Measurements from ENCODE around the gene CXCL14. TPM values are rescaled to one million over a fixed set of nuclear protein-coding genes. Genes with fewer than 3 reads are reported as not detected.

CXCL14 gene
- total RNA-seq, 2 donors from 2014 or later, result 0.20 to 0.44 TPM

GRCh38 chr5:135596157-135596763 is 17.5 kb upstream of the CXCL14 start:
- Histone ChIP-seq H3K27ac (ENCODE audit: low read depth, low read length) (no peak overlapping the region), H3K27me3 (ENCODE audit: control insufficient read depth, insufficient read depth, low read length, poor library complexity, severe bottlenecking) (peaks cover 14% of the 10 kb centered on the region), H3K36me3 (ENCODE audit: control insufficient read depth, insufficient read depth, low read length) (no peaks in the 10 kb centered on the region), H3K9ac (ENCODE audit: extremely low read depth, low read length, poor library complexity, severe bottlenecking) (no peak overlapping the region), H3K9me3 (ENCODE audit: control insufficient read depth, low read length) (no peaks in the 10 kb centered on the region), H3K4me1 (ENCODE audit: control insufficient read depth, insufficient read depth, low read length) (no peaks in the 10 kb centered on the region), H3K4me3 (ENCODE audit: low read length) (no peak overlapping the region)
- Mint-ChIP-seq H3K27ac (no peak overlapping the region), H3K4me1 (no peaks in the 10 kb centered on the region), H3K27me3 (ENCODE audit: insufficient read depth) (peaks cover 44% of the 10 kb centered on the region), H3K9me3 (no peaks in the 10 kb centered on the region), H3K4me3 (no peak overlapping the region), H3K36me3 (ENCODE audit: low read depth) (no peaks in the 10 kb centered on the region)
- WGBS, 2 experiments (ENCODE audit: insufficient coverage in 1 of 2, insufficient read length in 1 of 2), result 95 to 97% methylated on average over 5 of the region's 5 CpGs
- DNase-seq, result no peak
- no peak for TF ChIP-seq CTCF (conservative IDR thresholded peaks at IDR 0.05)

GRCh38 chr5:135594416-135594960 is 15.7 kb upstream of the CXCL14 start:
- DNase-seq, result no peak
- H3K4me3 ChIP-seq (ENCODE audit: low read length), result no peak overlapping the region
- H3K27ac ChIP-seq (ENCODE audit: low read depth, low read length), result no peak overlapping the region
- no peak for TF ChIP-seq CTCF (conservative IDR thresholded peaks at IDR 0.05)
- H3K9ac ChIP-seq (ENCODE audit: extremely low read depth, low read length, poor library complexity, severe bottlenecking), result no peak overlapping the region
- peaks cover 12% of the 10 kb centered on the region for H3K27me3 ChIP-seq (ENCODE audit: control insufficient read depth, insufficient read depth, low read length, poor library complexity, severe bottlenecking)
- Mint-ChIP-seq H3K4me3 (no peak overlapping the region), H3K27me3 (ENCODE audit: insufficient read depth) (peaks cover 40% of the 10 kb centered on the region), H3K36me3 (ENCODE audit: low read depth) (no peaks in the 10 kb centered on the region), H3K4me1 (no peaks in the 10 kb centered on the region), H3K9me3 (no peaks in the 10 kb centered on the region), H3K27ac (no peak overlapping the region)
- WGBS, 2 experiments (ENCODE audit: insufficient coverage in 1 of 2, insufficient read length in 1 of 2), result 93 to 100% methylated on average over 1 to 2 of the region's 2 CpGs
- no peaks in the 10 kb centered on the region for H3K9me3 ChIP-seq (ENCODE audit: control insufficient read depth, low read length)
- H3K36me3 ChIP-seq (ENCODE audit: control insufficient read depth, insufficient read depth, low read length), result no peaks in the 10 kb centered on the region
- H3K4me1 ChIP-seq (ENCODE audit: control insufficient read depth, insufficient read depth, low read length), result no peaks in the 10 kb centered on the region

GRCh38 chr5:135593886-135594285 is 15.1 kb upstream of the CXCL14 start:
- no peak for DNase-seq
- no peak overlapping the region for H3K27ac Mint-ChIP-seq
- 89 to 90% methylated on average over 2 of the region's 2 CpGs for WGBS, 2 experiments (ENCODE audit: insufficient coverage in 1 of 2, insufficient read length in 1 of 2)

More at GRCh38 chr5:135593886-135594285, 15.1 kb upstream of the CXCL14 start:
- Histone ChIP-seq H3K4me3 (ENCODE audit: low read length) (no peak overlapping the region), H3K4me1 (ENCODE audit: control insufficient read depth, insufficient read depth, low read length) (no peaks in the 10 kb centered on the region), H3K36me3 (ENCODE audit: control insufficient read depth, insufficient read depth, low read length) (no peaks in the 10 kb centered on the region), H3K9ac (ENCODE audit: extremely low read depth, low read length, poor library complexity, severe bottlenecking) (no peak overlapping the region), H3K9me3 (ENCODE audit: control insufficient read depth, low read length) (no peaks in the 10 kb centered on the region), H3K27me3 (ENCODE audit: control insufficient read depth, insufficient read depth, low read length, poor library complexity, severe bottlenecking) (peaks cover 9% of the 10 kb centered on the region), H3K27ac (ENCODE audit: low read depth, low read length) (no peak overlapping the region)
- no peaks in the 10 kb centered on the region for H3K36me3 Mint-ChIP-seq (ENCODE audit: low read depth)
- no peaks in the 10 kb centered on the region for H3K4me1 Mint-ChIP-seq
- peaks cover 38% of the 10 kb centered on the region for H3K27me3 Mint-ChIP-seq (ENCODE audit: insufficient read depth)
- H3K9me3 Mint-ChIP-seq, result no peaks in the 10 kb centered on the region
- no peak overlapping the region for H3K4me3 Mint-ChIP-seq
- TF ChIP-seq CTCF (conservative IDR thresholded peaks at IDR 0.05), result no peak
